Adrenal gland (tissue), 5 donors: ENCODE data around the gene GSTO2.

ENCODE experiments used
- CTCF ChIP-seq, 6 experiments: fragments of 450-650 bp in 4 of 6; fragments of 200-600 bp in 2 of 6; sonication (generic) in 1 of 6; IDR thresholded peaks; 1 replicate in 5 of 6; 2 replicates in 1 of 6; pipeline versions ENCODE4 v1.5.1 to v1.8.0; 2016 to 2021; ENCODE audit warnings: antibody characterized with exemption in 6 of 6, mild to moderate bottlenecking in 2 of 6, moderate library complexity in 1 of 6
- POLR2A ChIP-seq, 2 donors: fragments of 450-650 bp; IDR thresholded peaks; one replicate each; pipeline ENCODE4 v1.6.1; 2017; ENCODE audit warnings: antibody characterized with exemption in 2 of 2, mild to moderate bottlenecking in 2 of 2, moderate library complexity in 1 of 2
- donor health status: DM: no; HTN: no; CAD: no.

DNA sequence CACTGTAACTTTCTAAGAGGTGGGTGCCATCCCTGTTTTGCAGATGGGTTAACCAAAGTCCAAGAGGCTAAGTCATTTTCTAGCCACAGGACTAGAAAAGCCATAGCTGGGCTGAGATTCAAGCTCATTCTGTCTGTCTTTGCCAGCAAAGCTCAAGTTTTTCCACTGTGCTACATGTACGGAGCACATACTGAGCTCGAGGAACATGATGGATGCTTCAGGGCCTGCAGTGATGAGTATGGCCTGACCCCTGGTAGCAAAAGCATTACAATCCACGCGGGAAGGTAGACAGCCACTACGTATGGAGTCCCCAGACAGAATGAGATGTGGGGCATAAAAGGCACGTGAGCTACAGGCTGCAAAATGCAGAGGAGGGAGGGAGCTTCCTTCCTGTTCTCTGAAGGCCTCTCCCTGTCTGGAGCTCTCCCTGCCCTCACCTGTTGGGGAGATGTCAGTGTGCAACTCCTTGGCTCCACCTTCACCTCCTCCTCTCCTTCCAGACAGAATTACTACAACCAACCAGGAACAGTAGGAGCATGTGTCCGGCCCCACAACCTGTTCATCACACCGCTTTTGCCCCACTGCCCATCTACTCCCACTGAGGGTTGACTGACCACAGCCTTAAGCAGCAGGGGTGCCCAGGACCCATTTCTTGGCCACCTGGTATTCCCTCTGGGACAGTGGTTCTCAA lies 52.9 kb downstream of the GSTO2 start:
- no peak for TF ChIP-seq CTCF (IDR thresholded peaks at IDR 0.05)
- no peak for TF ChIP-seq POLR2A (IDR thresholded peaks at IDR 0.05)
